K562 (cell line): ENCODE measurements around the gene ANAPC10. TPM values are rescaled to one million over a fixed set of nuclear protein-coding genes. Genes with fewer than 3 reads are reported as not detected.

Source experiments
- CEBPG ChIP-seq, 3 experiments: fragments of 200-800 bp in 1 of 3; sonication (Bioruptor generic) in 1 of 3; sonication (generic) in 1 of 3; formaldehyde crosslinking in 1 of 3; IDR thresholded peaks in 2 of 3; conservative IDR thresholded peaks in 1 of 3; 2 replicates each; pipeline versions ENCODE4 v1.6.1 to v1.8.0; 2016 to 2022; ENCODE audit warnings: missing compliant biosample characterization in 2 of 3, missing genetic modification characterization in 2 of 3, mild to moderate bottlenecking in 1 of 3, missing genetic modification reagents in 1 of 3
- DMBX1 ChIP-seq: fragments of 250-450 bp; sonication (Bioruptor Pico); IDR thresholded peaks from 2 replicates; pipeline ENCODE4 v1.8.0; 2022; ENCODE audit warnings: inconsistent platforms, mild to moderate bottlenecking, moderate library complexity, borderline replicate concordance
- JUND ChIP-seq, 2 experiments: IDR thresholded peaks; 2 replicates in 1 of 2; 3 replicates in 1 of 2; pipeline ENCODE4 v1.6.1; 2011; ENCODE audit warnings: borderline replicate concordance in 2 of 2, low read depth in 2 of 2, low read length in 2 of 2, improper control_type of control experiment in 1 of 2, missing biosample characterization in 1 of 2, missing genetic modification characterization in 1 of 2, missing genetic modification reagents in 1 of 2
- MEF2A ChIP-seq: IDR thresholded peaks from 2 replicates; pipeline ENCODE4 v1.6.1; 2011; ENCODE audit warnings: low read depth, mild to moderate bottlenecking, low read length, moderate library complexity; ENCODE audit not compliant: control insufficient read depth
- PKNOX1 ChIP-seq: fragments of 450-650 bp; IDR thresholded peaks from 2 replicates; pipeline ENCODE4 v1.6.1; 2016
- SMAD4 ChIP-seq: fragments of 250-450 bp; sonication (Bioruptor Pico); conservative IDR thresholded peaks from 2 replicates; pipeline ENCODE4 v1.8.0; 2021; ENCODE audit warnings: inconsistent platforms, mild to moderate bottlenecking, moderate library complexity
- SREBF2 ChIP-seq: sonication (generic); formaldehyde crosslinking; IDR thresholded peaks from 2 replicates; pipeline ENCODE4 v1.4.0; 2020; ENCODE audit warnings: mild to moderate bottlenecking, missing genetic modification reagents
- THAP7 ChIP-seq: fragments of 250-450 bp; sonication (Bioruptor Pico); IDR thresholded peaks from 2 replicates; pipeline ENCODE4 v1.5.0; 2021
- TRIM24 ChIP-seq, 2 experiments: fragments of 450-650 bp; IDR thresholded peaks; 2 replicates each; pipeline ENCODE4 v1.6.1; 2016
- ZZZ3 ChIP-seq: fragments of 450-650 bp; IDR thresholded peaks from 2 replicates; pipeline ENCODE4 v1.6.1; 2016; ENCODE audit warnings: antibody characterized with exemption, mild to moderate bottlenecking, moderate library complexity
- polyA plus RNA-seq, 8 experiments: library from polyadenylated mRNA; depleted of rRNA in 4 of 8; stranded (reverse) in 5 of 8; unstranded in 3 of 8; fragments of >200 nt; fragmentation: Nextera tagmentation in 2 of 8; fragmentation: Illumina TruSeq in 1 of 8; extraction: Ambion mirVana in 2 of 8; extraction: Trizol in 1 of 8; gene quantifications; 2 replicates each; pipeline versions ENCODE4 v1.2.1 to v1.2.3, GENCODE V29; 2011 to 2014; ENCODE audit warnings: inconsistent platforms in 1 of 8, missing spikeins in 1 of 8
- total RNA-seq, 7 experiments: library from RNA; depleted of rRNA in 6 of 7; stranded (reverse); fragments of >200 nt in 6 of 7; fragmentation: Illumina TruSeq in 2 of 7; extraction: Trizol in 2 of 7; gene quantifications; 2 replicates each; pipeline versions ENCODE4 v1.2.1 to v1.2.3, GENCODE V29; 2011 to 2021; ENCODE audit warnings: low replicate concordance in 1 of 7
- TF ChIP-seq, protein P1 (sequence below): fragments of 450-650 bp; IDR thresholded peaks from 2 replicates; pipeline ENCODE4 v1.6.1; 2017; ENCODE audit warnings: antibody characterized with exemption, mild to moderate bottlenecking

ANAPC10 gene
- total and polyA plus RNA-seq, 9 of the 15 experiments (the other 6 are each of a cell fraction or from before 2014, with no cell fraction given): 31.0 to 96.2 (median 60.3) TPM

- TF ChIP-seq SREBF2 (CRISPR knock-in tag) (no peak), MEF2A (no peak), TRIM24 (IDR thresholded peaks at IDR 0.05) (peak in 1 of 2 experiments; percentile 30; a peak in 1 of 4 replicates), JUND (IDR thresholded peaks at IDR 0.05; ENCODE audit: borderline replicate concordance, low read depth, low read length) (peak; percentile 49; the same call in 1 of the 2 replicates), JUND (tag; IDR thresholded peaks at IDR 0.05; ENCODE audit: borderline replicate concordance, low read depth, low read length) (no peak; the same call in 2 of the 3 replicates), DMBX1 (CRISPR knock-in tag) (0 out of 2 replicates have a peak, but pooled peaks have one; percentile 44), SMAD4 (CRISPR knock-in tag) (peak; percentile 73), PKNOX1 (peak; percentile 66), ZZZ3 (no peak), THAP7 (no peak), CEBPG (CRISPR knock-in tag; IDR thresholded peaks at IDR 0.05) (no peak), CEBPG (tag; conservative IDR thresholded peaks at IDR 0.05 in 1 of 2, IDR thresholded peaks at IDR 0.05 in 1 of 2) (peak in 1 of 2 experiments; percentile 16; a peak in 1 of 4 replicates)
- TF ChIP-seq, protein P1, sequence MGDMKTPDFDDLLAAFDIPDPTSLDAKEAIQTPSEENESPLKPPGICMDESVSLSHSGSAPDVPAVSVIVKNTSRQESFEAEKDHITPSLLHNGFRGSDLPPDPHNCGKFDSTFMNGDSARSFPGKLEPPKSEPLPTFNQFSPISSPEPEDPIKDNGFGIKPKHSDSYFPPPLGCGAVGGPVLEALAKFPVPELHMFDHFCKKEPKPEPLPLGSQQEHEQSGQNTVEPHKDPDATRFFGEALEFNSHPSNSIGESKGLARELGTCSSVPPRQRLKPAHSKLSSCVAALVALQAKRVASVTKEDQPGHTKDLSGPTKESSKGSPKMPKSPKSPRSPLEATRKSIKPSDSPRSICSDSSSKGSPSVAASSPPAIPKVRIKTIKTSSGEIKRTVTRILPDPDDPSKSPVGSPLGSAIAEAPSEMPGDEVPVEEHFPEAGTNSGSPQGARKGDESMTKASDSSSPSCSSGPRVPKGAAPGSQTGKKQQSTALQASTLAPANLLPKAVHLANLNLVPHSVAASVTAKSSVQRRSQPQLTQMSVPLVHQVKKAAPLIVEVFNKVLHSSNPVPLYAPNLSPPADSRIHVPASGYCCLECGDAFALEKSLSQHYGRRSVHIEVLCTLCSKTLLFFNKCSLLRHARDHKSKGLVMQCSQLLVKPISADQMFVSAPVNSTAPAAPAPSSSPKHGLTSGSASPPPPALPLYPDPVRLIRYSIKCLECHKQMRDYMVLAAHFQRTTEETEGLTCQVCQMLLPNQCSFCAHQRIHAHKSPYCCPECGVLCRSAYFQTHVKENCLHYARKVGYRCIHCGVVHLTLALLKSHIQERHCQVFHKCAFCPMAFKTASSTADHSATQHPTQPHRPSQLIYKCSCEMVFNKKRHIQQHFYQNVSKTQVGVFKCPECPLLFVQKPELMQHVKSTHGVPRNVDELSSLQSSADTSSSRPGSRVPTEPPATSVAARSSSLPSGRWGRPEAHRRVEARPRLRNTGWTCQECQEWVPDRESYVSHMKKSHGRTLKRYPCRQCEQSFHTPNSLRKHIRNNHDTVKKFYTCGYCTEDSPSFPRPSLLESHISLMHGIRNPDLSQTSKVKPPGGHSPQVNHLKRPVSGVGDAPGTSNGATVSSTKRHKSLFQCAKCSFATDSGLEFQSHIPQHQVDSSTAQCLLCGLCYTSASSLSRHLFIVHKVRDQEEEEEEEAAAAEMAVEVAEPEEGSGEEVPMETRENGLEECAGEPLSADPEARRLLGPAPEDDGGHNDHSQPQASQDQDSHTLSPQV: peak; percentile 38; the same call in 1 of the 2 replicates
Observed at GRCh38 chr4:145034727-145035211, 63.2 kb downstream of the ANAPC10 start (continued).
